Central memory CD8-positive, alpha-beta T cell (primary cell): ENCODE results near the gene SORCS2.

Experiments used
- ATAC-seq: fragments of 150-1000 bp; cut with Tn5 transposase; replicated peaks from 2 replicates; pipeline ENCODE4 v1.10.0; 2022; ENCODE audit warnings: mild to moderate bottlenecking, moderate FRiP score, moderate number of reproducible peaks; ENCODE audit not compliant: poor library complexity, severe bottlenecking; ENCODE audit errors: extremely low read depth
- DNase-seq, 2 donors: peaks; one replicate each; pipeline ENCODE4 v3.0.0; 2021; ENCODE audit warnings: low spot score in 2 of 2
- H3K27ac Mint-ChIP-seq: one replicate; pipeline ENCODE4 v1.8.0; 2022; ENCODE audit warnings: low read depth, mild to moderate bottlenecking, moderate library complexity, mixed read lengths
- H3K27me3 Mint-ChIP-seq: one replicate; pipeline ENCODE4 v1.8.0; 2022; ENCODE audit warnings: mixed read lengths
- H3K36me3 Mint-ChIP-seq: one replicate; pipeline ENCODE4 v1.8.0; 2022; ENCODE audit warnings: mild to moderate bottlenecking, moderate library complexity, mixed read lengths; ENCODE audit not compliant: insufficient read depth
- H3K4me1 Mint-ChIP-seq: one replicate; pipeline ENCODE4 v1.8.0; 2022; ENCODE audit warnings: mixed read lengths
- H3K4me3 Mint-ChIP-seq: one replicate; pipeline ENCODE4 v1.8.0; 2022; ENCODE audit warnings: mild to moderate bottlenecking, moderate library complexity, mixed read lengths
- H3K9me3 Mint-ChIP-seq: one replicate; pipeline ENCODE4 v1.8.0; 2022; ENCODE audit warnings: mixed read lengths

SORCS2 gene

GRCh38 chr4:7377223-7377865 lies 185.0 kb downstream of the SORCS2 start:
- DNase-seq: no peak
- Mint-ChIP-seq H3K27me3 (peaks cover 84% of the 10 kb centered on the region), H3K36me3 (no peaks in the 10 kb centered on the region), H3K9me3 (no peaks in the 10 kb centered on the region), H3K27ac (no peak overlapping the region), H3K4me3 (no peak overlapping the region), H3K4me1 (no peaks in the 10 kb centered on the region)
- ATAC-seq: no peak

- ATAC-seq (no peak), DNase-seq (no peak)
- Mint-ChIP-seq H3K4me3 (no peak overlapping the region), H3K27ac (no peak overlapping the region), H3K27me3 (peaks cover 70% of the 10 kb centered on the region), H3K4me1 (no peaks in the 10 kb centered on the region), H3K36me3 (no peaks in the 10 kb centered on the region), H3K9me3 (no peaks in the 10 kb centered on the region)
Observed at GRCh38 chr4:7379186-7379585, 186.8 kb downstream of the SORCS2 start.

DNA sequence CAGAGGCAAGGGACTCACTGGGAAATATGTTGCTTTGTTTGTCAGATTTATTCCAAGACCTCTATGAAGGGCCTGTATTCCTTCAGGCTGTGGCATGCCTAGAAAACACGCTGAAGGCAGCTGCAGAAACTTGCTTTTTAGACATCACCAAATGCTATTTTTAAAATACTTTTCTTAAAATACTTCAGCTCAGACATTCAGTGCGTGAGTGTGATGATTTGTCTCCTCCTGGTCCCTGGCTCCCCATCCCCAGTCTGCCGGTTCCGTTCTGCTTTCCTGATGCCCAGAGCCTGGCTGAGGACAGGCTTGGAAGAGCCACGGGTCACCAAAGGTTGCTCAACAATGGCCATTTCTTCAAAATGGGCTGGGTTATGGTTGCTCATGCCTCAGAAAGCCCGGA lies 187.4 kb downstream of the SORCS2 start:
- ATAC-seq (no peak), DNase-seq (no peak)
- no peaks in the 10 kb centered on the region for H3K9me3 Mint-ChIP-seq
- no peak overlapping the region for H3K27ac Mint-ChIP-seq
- peaks cover 70% of the 10 kb centered on the region for H3K27me3 Mint-ChIP-seq
- H3K36me3 Mint-ChIP-seq: no peaks in the 10 kb centered on the region
- no peak overlapping the region for H3K4me3 Mint-ChIP-seq
- no peaks in the 10 kb centered on the region for H3K4me1 Mint-ChIP-seq

DNA sequence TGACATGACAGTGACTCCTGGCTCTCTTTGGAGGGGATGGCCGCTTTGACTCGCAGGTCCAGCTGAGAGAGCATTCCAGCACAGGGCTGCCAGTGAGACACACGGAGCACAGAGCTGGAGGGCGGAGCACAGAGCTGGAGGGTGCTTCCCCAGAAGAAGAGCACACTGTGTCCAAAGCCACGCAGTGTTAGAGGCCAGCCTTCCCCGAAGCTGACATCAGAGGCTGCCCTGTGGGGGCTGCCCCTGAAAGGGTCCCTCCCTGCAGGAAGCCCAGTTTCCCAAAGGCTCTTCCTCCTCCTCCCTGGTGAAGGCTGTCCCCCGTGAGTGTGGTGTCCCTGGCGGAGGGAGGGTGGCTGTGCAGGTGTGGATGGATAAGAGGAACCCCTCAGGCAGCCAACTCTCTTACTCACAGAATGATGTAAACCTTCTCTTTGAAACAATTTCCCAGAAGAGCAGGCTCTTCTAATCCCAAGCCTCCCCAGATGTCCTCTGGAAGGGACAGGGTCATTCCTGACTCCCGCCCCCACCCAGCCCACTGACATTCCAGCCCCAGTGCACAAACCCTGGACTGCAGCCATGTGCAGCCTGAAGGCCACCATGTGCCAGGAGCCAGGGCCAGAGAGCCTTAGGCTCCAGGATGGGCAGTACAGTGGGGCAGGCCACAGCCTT lies 189.0 kb downstream of the SORCS2 start:
- no peak overlapping the region for H3K4me3 Mint-ChIP-seq
- no peak for ATAC-seq

DNA sequence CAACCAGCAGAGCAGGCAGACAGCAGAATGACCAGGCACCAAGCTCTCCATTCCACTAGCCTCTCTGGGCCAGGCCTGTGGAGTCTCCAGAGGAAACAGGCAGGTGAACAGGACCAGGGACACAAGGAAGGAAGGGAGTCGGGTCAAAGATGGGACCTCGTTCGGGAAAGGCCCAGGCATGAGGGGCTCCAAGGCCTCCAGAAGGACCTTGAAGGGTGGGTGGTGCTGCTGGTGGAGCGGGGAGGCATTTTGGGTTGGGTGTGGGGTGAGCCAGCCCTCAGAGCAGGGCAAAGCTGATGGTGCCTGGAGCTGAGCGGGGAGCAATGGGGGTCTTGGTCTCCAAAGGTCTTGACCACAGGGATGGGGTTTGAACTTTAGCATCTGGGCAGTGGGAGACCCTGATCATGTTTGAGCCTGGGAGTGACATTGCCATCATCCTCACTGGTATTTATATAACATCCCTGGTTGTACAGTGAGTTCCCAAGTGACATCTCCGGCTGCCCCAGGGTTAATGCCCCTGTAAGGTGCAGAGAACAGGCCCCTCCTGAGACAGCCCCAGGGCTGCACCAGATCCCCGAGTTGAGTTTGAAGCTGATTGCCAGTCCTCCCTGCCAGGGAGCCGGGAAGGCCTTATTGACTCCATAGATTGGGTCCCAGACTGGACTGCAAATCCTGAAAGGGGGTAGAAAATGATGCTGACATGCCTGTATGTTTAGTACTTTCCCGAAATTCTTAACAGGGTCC lies 189.7 kb downstream of the SORCS2 start:
- Mint-ChIP-seq H3K36me3 (no peaks in the 10 kb centered on the region), H3K4me1 (no peaks in the 10 kb centered on the region), H3K27me3 (peaks cover 46% of the 10 kb centered on the region), H3K9me3 (no peaks in the 10 kb centered on the region), H3K27ac (no peak overlapping the region), H3K4me3 (no peak overlapping the region)
- DNase-seq: no peak
- no peak for ATAC-seq

More for the DNA sequence above, 189.0 kb downstream of the SORCS2 start:
- H3K27ac Mint-ChIP-seq: no peak overlapping the region
- peaks cover 53% of the 10 kb centered on the region for H3K27me3 Mint-ChIP-seq
- no peaks in the 10 kb centered on the region for H3K36me3 Mint-ChIP-seq
- DNase-seq: no peak
- H3K9me3 Mint-ChIP-seq: no peaks in the 10 kb centered on the region
- no peaks in the 10 kb centered on the region for H3K4me1 Mint-ChIP-seq

DNA sequence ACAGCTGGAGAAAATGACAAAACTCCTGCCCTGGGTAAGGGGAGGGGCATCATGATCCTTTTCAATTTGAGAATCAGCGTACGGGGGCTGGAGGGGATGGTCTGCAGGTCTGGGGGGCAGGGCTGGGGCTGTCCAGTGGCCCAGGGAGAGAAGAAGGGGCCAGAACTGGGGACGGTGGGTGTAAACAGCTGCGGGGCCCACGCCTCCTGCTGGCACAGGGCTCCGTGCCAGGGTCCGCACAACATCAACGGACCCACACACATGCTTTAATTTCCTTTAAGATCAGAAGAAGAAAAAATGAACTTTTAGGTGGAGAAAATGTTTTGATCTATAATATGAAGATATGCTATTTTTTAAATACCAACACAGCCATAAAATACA lies 190.3 kb downstream of the SORCS2 start:
- no peak overlapping the region for H3K27ac Mint-ChIP-seq
- no peaks in the 10 kb centered on the region for H3K4me1 Mint-ChIP-seq
- peaks cover 5% of the 10 kb centered on the region for H3K9me3 Mint-ChIP-seq
- no peak overlapping the region for H3K4me3 Mint-ChIP-seq
- no peaks in the 10 kb centered on the region for H3K36me3 Mint-ChIP-seq
- peaks cover 41% of the 10 kb centered on the region for H3K27me3 Mint-ChIP-seq
- DNase-seq: no peak
- ATAC-seq: no peak

DNA sequence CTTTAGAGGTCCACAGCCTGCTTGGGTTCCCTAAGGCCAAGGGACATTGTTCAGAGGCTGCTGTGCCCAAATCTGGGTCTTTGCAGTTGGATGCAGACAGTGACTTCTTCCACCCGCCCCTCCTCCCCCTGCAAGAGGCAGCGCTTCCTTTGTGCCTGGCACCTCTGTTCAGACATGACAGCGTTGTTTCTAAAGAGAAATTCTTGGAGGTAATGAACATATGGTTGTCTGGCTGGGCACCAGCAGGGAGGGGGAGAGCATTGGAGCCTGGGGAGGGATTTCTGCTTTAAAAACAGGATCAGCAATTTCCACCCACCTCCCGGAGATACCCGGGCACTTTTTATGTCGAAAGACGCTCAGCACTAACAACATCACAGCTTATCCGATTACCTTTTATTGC lies 190.9 kb downstream of the SORCS2 start:
- H3K36me3 Mint-ChIP-seq: no peaks in the 10 kb centered on the region
- ATAC-seq (no peak), DNase-seq (no peak)
- H3K27ac Mint-ChIP-seq: no peak overlapping the region
- H3K9me3 Mint-ChIP-seq: peaks cover 8% of the 10 kb centered on the region
- peaks cover 34% of the 10 kb centered on the region for H3K27me3 Mint-ChIP-seq
- H3K4me3 Mint-ChIP-seq: no peak overlapping the region
- H3K4me1 Mint-ChIP-seq: no peaks in the 10 kb centered on the region

GRCh38 chr4:7384003-7384928 lies 191.9 kb downstream of the SORCS2 start:
- peaks cover 8% of the 10 kb centered on the region for H3K9me3 Mint-ChIP-seq
- DNase-seq: no peak
- H3K36me3 Mint-ChIP-seq: no peaks in the 10 kb centered on the region
- no peaks in the 10 kb centered on the region for H3K4me1 Mint-ChIP-seq
- no peak overlapping the region for H3K4me3 Mint-ChIP-seq
- peaks cover 24% of the 10 kb centered on the region for H3K27me3 Mint-ChIP-seq
- no peak for ATAC-seq
- no peak overlapping the region for H3K27ac Mint-ChIP-seq

- Mint-ChIP-seq H3K27ac (no peak overlapping the region), H3K36me3 (no peaks in the 10 kb centered on the region), H3K4me3 (no peak overlapping the region), H3K27me3 (peaks cover 21% of the 10 kb centered on the region), H3K4me1 (no peaks in the 10 kb centered on the region), H3K9me3 (peaks cover 8% of the 10 kb centered on the region)
- ATAC-seq (no peak), DNase-seq (no peak)
Observed at GRCh38 chr4:7384929-7385890, 192.9 kb downstream of the SORCS2 start.

DNA sequence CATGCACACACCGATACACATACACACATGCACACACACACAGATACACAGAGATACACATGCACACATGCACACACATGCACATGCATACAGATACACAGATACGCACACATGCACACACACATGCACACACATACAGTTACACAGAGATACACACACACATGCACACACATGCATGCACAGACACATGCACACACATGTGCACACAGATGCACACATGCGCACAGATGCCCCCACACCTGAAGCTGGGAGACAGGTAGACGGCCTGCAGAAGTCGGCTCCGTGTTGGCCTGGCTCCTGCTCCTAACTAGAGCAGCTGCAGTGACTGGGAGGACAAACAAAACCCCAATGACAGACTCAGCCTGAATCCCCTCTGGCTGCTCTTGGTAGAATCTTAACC lies 195.6 kb downstream of the SORCS2 start:
- ATAC-seq (no peak), DNase-seq (no peak)
- H3K36me3 Mint-ChIP-seq: no peaks in the 10 kb centered on the region
- H3K9me3 Mint-ChIP-seq: peaks cover 8% of the 10 kb centered on the region
- no peak overlapping the region for H3K27ac Mint-ChIP-seq
- no peak overlapping the region for H3K4me3 Mint-ChIP-seq
- H3K27me3 Mint-ChIP-seq: peaks cover 27% of the 10 kb centered on the region
- H3K4me1 Mint-ChIP-seq: no peaks in the 10 kb centered on the region

DNA sequence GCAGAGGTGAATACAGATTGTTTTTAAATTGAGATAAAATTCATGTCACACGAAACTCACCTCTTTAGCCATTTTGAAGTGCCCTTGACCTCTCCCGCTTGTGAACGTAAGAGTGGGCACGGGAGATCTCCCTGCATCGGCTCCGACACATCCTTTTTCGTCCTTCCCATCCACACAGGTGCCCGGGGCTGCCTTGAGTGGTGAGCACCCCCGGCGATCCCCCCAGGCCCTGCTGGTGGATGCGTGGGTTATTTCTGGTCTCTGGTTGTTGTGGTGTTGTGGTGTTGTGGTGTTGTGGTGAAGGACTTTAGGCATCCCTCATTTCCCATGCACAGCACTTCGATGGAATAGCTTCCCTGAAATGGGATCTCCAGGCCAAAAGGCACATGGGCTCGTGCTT lies 196.3 kb downstream of the SORCS2 start:
- Mint-ChIP-seq H3K4me1 (no peaks in the 10 kb centered on the region), H3K9me3 (peaks cover 8% of the 10 kb centered on the region), H3K27me3 (peaks cover 34% of the 10 kb centered on the region), H3K4me3 (no peak overlapping the region), H3K36me3 (no peaks in the 10 kb centered on the region), H3K27ac (no peak overlapping the region)
- ATAC-seq (no peak), DNase-seq (no peak)
